HG03135 (cell line): ENCODE data around the gene TSPAN32.

Experiments
- ATAC-seq: cut with Tn5 transposase; IDR thresholded peaks from one replicate; pipeline ENCODE4 v1.9.1; 2021; ENCODE audit warnings: mild to moderate bottlenecking, moderate library complexity; ENCODE audit not compliant: unreplicated experiment

TSPAN32 gene

DNA sequence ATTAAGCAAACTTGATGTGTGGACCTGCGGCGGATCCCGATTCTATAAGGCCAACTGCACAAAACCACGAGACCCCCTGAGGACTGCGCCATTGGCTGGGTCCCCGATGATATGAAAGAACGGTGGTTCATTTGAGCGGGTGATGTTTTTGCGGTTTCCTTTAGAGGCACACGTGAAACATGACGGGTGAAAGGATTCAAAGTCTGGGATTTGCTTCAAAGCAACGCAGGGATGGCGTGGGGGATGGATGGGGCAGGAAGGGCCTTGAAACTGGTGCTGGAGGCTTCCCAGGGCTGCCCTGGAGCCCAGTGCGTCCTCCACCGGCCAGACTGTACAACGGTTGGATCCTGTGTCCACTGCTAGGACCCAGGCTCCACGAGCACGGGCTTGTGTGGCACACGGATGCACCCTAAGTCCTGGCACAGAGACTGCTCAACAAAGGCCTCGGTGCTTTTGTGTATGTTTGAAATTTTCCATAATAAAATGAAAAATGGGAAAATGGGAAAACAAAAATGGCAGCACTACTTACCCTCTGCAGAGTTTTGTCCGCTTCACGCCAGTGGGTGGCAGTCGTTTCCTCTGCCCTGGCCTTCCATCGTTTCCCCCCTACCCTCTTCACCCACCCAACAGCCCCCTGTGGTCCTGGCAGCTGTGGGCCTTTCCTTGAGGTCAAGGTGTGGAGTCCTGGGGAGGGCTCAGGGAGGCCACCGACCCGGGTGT, 35.1 kb upstream of the TSPAN32 start:
- ATAC-seq: no peak

- no peak for ATAC-seq
These were observed 34.4 kb upstream of the TSPAN32 start for GRCh38 chr11:2267306-2267850.

DNA sequence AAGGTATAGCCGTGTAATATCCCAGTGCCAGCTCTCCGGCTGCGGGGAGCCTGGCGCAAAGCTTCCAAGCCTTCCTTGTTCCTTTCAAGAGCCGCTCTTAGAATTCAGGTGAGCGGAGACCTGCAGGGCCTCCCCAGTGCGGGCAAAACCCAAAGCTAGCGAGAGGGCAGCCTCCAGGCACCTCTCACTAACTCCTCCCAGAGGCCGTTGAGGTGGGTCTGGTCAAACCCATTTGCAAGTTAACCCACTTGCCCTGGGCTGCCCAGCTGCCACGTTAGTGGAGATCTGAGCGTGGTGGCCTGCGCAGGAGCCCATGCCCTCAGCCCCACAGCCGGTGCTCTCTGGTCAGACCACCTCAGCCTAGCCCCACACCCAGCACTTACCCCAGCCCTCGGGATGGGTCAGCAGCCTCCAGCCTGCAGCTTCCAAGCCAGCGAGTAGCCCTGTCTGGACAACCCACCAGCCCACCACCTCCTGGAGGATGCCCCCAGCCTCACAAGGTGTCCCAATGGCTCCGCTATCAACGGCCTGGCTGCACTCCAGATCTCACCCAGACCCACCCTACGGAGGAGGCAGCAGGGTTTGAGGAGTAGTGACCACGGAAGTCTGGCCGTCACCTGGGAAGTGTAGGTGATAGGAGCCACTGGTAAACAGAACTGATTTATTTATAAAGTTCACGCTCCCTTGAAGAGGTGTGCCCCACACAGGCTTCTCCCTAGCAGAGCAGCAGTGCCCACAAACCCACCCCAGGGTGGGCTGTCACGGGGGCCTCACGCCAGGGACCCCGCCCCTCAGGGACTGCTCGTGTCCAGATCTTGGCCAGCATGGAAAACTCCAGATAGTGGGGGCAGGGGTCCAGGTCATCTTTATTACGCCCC, 33.7 kb upstream of the TSPAN32 start:
- ATAC-seq: no peak

GRCh38 chr11:2268729-2269600, 32.8 kb upstream of the TSPAN32 start:
- no peak for ATAC-seq

GRCh38 chr11:2269601-2270321, 32.1 kb upstream of the TSPAN32 start:
- ATAC-seq: no peak

DNA sequence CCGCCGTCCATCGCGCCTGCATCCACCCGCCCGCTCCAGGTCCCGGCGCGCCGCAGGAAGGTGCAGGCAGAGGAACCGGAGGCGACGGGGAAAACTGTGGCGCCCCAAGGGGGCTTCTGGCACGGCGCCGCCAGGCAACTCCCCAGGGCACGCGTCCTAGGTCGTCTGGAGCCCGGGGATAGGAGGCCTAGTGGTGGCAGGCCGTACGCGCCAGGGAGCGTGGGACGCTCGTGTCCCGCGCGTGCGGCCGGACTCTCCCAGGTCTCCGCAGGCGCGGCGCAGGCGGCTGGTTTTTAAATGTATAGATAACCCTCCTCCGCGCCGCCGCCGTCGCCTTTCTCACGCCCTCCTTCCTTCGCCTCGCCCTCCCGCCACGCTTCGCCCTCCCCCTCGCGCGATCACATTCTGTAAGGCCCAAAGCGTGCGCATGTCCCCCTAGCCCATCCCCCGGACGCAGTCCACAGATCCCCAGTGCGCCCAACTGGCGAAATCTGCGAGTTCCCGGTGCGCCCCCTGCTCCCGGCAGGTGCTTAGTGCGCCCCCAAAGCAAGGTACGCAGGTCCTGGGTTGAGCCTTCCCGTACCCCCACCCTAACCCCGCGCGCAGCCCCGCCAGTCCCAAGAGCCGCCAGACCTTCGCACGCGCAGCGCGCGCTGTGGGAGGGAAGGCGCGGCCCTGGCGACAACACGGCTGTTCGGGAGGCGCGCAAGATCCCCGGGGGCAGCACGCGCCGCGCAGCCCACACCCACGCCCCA, 31.3 kb upstream of the TSPAN32 start, which contains the start of gene ASCL2:
TSS of gene ASCL2 (minus strand) at position 267 of the 755 bp plus-strand sequence. CDS start at position 11, 256 bp downstream.
- ATAC-seq: no peak

- ATAC-seq: no peak
These were observed 30.8 kb upstream of the TSPAN32 start for GRCh38 chr11:2271077-2271326.

DNA sequence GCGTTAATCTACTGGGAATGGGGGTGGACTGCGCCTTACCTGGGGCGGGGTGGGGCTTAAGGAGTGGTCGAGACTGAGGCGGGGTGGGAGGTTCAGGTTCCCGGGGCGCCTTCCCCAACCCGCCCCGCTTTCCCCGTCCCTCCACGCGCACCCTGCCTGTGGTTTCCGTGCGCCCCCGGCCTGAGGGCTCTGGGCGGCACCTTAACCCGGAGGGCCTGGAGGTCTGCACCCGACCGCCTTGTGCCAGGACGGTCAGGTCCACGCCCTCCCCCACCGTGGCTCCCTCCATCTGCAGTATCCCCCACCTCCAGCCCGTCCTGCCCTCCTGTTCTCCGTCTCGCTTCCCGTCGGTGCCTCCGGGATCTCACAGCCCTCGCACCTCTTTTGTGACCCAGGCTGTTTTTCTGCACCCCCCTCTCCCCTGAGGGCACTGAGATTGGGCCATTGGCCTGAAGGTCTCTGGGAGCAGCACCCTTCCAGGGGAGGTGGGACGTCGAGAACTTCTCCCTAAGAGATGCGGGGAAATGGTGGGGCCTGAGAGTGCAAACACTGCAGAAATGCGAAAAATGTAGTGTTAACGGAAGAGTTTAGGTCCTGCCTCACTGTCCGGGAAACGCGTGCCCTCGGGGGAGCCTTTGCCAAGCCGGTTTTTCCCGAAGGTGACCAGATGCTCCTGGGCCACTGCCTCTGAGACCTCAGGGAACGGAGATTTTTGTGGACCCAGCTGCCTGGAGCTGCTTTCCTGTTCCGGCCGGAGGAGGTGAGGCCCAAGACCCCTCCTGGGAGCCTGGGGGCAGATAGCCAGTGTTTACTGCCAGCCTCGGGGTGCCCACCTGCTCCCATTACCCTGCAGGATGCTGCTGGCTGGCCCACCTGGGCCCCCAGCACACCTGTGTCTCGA, 30.2 kb upstream of the TSPAN32 start:
- no peak for ATAC-seq

- no peak for ATAC-seq
These were observed 29.4 kb upstream of the TSPAN32 start for GRCh38 chr11:2272228-2272945.

DNA sequence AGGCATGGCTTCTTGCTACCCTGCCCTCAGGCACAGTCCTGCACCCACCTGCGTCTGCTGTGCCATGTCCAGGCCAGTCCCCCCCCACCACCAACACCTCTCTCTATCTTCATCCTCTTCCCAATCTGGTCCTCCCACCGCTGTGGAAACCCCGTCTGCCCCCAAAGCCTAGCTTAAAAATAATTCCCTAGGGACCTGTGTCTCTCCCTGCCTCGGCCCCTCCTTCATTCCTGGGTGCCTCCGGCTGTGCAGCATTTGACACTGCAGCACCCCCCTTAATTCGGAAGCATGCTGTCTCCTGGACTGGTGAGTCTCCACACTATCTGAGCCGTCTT, 28.9 kb upstream of the TSPAN32 start:
- ATAC-seq: no peak

GRCh38 chr11:2273311-2273710, 28.5 kb upstream of the TSPAN32 start:
- ATAC-seq: no peak

- ATAC-seq: no peak
These were observed 28.0 kb upstream of the TSPAN32 start for GRCh38 chr11:2273771-2274170.

DNA sequence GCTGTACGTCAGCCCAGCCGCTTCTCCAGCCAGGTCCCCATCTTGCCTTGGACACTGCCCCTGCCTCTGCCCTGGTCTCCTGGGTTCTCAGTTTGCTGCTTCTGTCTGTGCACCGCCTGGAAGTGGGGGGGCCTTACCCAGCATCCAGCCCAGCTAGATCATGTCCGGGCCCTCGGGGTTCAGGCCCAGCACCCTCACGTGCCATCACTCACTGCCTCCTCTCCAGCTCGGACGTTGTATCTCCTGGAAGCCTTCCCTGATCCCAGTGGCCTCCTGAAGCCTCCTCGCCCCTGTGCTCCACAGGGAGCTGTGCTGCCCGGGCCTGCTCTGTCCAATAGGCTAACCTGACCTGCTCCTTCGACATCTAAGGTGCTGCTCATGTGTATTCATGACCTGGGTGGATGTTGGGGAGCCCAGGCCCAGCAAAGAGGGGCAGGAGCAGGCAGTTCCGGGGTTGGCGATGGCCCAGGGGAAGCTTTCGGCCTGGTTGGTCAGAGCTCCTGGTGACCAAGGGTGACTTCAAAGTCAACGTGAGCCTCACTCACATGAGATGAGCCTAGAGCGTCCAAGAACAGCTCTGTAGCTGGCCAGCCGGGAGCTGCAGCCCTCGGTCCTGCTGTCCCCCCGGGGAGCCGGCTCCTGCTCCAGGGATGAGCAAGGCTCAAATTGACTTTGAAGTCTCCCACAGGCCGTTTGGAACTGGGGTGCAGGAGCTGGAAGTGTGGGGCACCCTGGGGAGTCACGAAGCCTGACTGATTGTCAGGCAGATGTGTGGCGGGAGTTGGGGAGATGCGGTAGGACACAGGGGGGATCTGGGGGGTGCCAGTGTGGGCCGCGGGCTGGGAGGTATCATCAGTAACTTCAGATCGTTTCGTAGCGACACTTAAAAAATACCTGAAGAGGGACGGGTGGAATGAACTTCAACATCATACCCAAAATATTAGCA, 26.2 kb upstream of the TSPAN32 start:
- no peak for ATAC-seq

DNA sequence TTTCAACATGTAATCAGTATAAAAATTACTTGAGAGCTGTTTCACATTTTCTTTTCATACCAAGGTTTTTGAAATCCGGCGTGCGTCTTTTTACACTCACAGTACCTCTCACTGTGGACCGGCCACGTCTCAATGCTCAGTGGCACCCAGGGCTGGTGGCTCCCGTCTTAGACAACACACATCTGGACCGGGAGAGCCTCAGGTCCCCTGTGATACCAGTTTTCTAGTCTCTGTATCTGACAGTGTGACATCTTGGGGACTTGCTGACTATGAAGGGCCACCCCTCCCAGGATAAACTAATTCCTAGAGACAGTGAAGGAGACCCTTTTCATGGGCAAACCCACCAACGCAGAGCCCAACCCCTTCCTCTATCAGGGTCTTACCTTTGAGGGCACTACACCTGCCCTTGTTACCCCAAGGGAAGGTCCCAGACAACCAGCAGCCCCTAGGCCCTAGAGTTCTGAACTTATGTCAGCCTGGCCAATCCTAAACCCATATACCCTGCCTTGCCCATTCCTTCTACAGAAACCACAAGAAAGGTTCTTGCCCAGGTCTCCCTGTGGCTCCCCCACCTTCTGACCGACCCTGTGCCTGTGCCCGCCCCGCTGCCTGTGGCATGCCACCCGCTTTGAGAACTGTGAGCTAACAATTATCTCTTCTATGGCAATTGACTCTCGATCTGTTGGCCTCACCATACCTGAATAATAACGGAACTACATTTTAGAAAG, 25.4 kb upstream of the TSPAN32 start:
- no peak for ATAC-seq

DNA sequence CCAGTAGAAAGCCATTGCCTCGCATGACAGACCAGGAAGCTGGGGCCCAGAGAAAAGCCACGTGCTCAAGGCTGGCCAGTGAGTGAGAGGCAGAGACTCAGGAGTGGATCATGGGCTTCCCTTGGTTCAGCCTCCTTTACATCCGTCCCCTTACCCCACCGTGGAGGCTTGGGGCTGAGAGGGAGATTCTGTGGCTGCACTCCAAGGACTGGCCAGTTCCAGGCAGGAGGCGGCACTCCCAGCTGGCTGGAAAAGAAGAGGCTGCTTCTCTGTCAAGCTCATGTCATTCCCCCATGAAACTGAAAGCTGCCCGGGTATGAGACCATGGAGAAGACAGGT, 24.8 kb upstream of the TSPAN32 start:
- ATAC-seq: no peak

GRCh38 chr11:2277933-2278523, 23.8 kb upstream of the TSPAN32 start:
- no peak for ATAC-seq
